Activated CD8-positive, alpha-beta T cell treated with anti-CD3 and anti-CD28 coated beads, Interleukin-2, amount 10 ng/mL, durations not matched to agents 7 days and 5 days (primary cell): ENCODE results near the gene PYHIN1. TPM values are rescaled to one million over a fixed set of nuclear protein-coding genes. Genes with fewer than 3 reads are reported as not detected.

Source experiments
- ATAC-seq: fragments of 150-1000 bp; cut with Tn5 transposase; one replicate; pipeline ENCODE4 v1.10.0; 2021; ENCODE audit warnings: moderate library complexity
- CTCF ChIA-PET: fragments of 350-600 bp; sonication (Branson Sonifier 250); formaldehyde crosslinking; loops from one replicate; lab custom pipeline; 2021; ENCODE audit warnings: antibody characterized with exemption; lab: Charles Lee
- POLR2A ChIA-PET: fragments of 350-600 bp; sonication (Branson Sonifier 250); formaldehyde crosslinking; loops from one replicate; lab custom pipeline; 2021; ENCODE audit warnings: antibody characterized with exemption; lab: Charles Lee
- DNase-seq: peaks from one replicate; pipeline ENCODE4 v3.0.0-alpha.2; 2020
- H3K27ac Mint-ChIP-seq: one replicate; pipeline ENCODE4 v1.8.0; 2021; ENCODE audit warnings: mild to moderate bottlenecking, mixed read lengths
- H3K27me3 Mint-ChIP-seq: one replicate; pipeline ENCODE4 v1.8.0; 2021; ENCODE audit warnings: low read depth, mixed read lengths
- H3K36me3 Mint-ChIP-seq: one replicate; pipeline ENCODE4 v1.8.0; 2021; ENCODE audit warnings: low read depth, mixed read lengths
- H3K4me1 Mint-ChIP-seq: one replicate; pipeline ENCODE4 v1.8.0; 2021; ENCODE audit warnings: low read depth, mixed read lengths
- H3K4me3 Mint-ChIP-seq: one replicate; pipeline ENCODE4 v1.8.0; 2021; ENCODE audit warnings: mild to moderate bottlenecking, mixed read lengths
- H3K9me3 Mint-ChIP-seq: one replicate; pipeline ENCODE4 v1.8.0; 2022; ENCODE audit warnings: mixed read lengths; ENCODE audit not compliant: insufficient read depth
- total RNA-seq, 2 experiments: library from RNA; stranded (reverse); gene quantifications; one replicate each; pipeline ENCODE4 v1.2.3, GENCODE V29; 2021

PYHIN1 gene
- total RNA-seq, 2 experiments from 2014 or later = 11.5 to 12.5 TPM

- ChIA-PET CTCF (no interaction called here), POLR2A (no interaction called here)
- peaks cover 8% of the 10 kb centered on the region for H3K9me3 Mint-ChIP-seq
- no peaks in the 10 kb centered on the region for H3K4me1 Mint-ChIP-seq
- H3K27ac Mint-ChIP-seq = no peak overlapping the region
- peaks cover 4% of the 10 kb centered on the region for H3K27me3 Mint-ChIP-seq
- H3K4me3 Mint-ChIP-seq = no peak overlapping the region
- ATAC-seq (no peak), DNase-seq (no peak)
- H3K36me3 Mint-ChIP-seq = peaks cover 29% of the 10 kb centered on the region
Measured at GRCh38 chr1:158983235-158983634, 51.9 kb downstream of the PYHIN1 start.

- CTCF ChIA-PET = interaction anchor here (1.0 kb wide), 1 partner anchor 75 kb away, joined by 3 read pairs; no protein-coding TSS in a partner anchor
- Mint-ChIP-seq H3K4me3 (no peak overlapping the region), H3K4me1 (no peaks in the 10 kb centered on the region), H3K9me3 (peaks cover 8% of the 10 kb centered on the region), H3K36me3 (peaks cover 30% of the 10 kb centered on the region), H3K27ac (no peak overlapping the region), H3K27me3 (peaks cover 4% of the 10 kb centered on the region)
- no peak for ATAC-seq
- no peak for DNase-seq
- POLR2A ChIA-PET = no interaction called here
Measured at GRCh38 chr1:158984386-158984785, 53.0 kb downstream of the PYHIN1 start.

GRCh38 chr1:158989424-158989823, 58.1 kb downstream of the PYHIN1 start:
- H3K27ac Mint-ChIP-seq = no peak overlapping the region
- POLR2A ChIA-PET = no interaction called here

GRCh38 chr1:158992787-158993312, 61.5 kb downstream of the PYHIN1 start:
- ChIA-PET CTCF (no interaction called here), POLR2A (no interaction called here)
- Mint-ChIP-seq H3K4me1 (peaks cover 12% of the 10 kb centered on the region), H3K27me3 (no peaks in the 10 kb centered on the region), H3K36me3 (peaks cover 16% of the 10 kb centered on the region), H3K27ac (no peak overlapping the region), H3K9me3 (no peaks in the 10 kb centered on the region), H3K4me3 (no peak overlapping the region)
- ATAC-seq (no peak), DNase-seq (no peak)

More at GRCh38 chr1:158989424-158989823, 58.1 kb downstream of the PYHIN1 start:
- Mint-ChIP-seq H3K4me3 (no peak overlapping the region), H3K4me1 (no peaks in the 10 kb centered on the region), H3K36me3 (peaks cover 23% of the 10 kb centered on the region), H3K27me3 (peaks cover 2% of the 10 kb centered on the region), H3K9me3 (peaks cover 5% of the 10 kb centered on the region)
- ATAC-seq (no peak), DNase-seq (no peak)
- CTCF ChIA-PET = no interaction called here

- Mint-ChIP-seq H3K9me3 (no peaks in the 10 kb centered on the region), H3K27me3 (no peaks in the 10 kb centered on the region), H3K4me3 (no peak overlapping the region), H3K4me1 (peaks cover 22% of the 10 kb centered on the region), H3K36me3 (peaks cover 9% of the 10 kb centered on the region), H3K27ac (no peak overlapping the region)
- ATAC-seq = no peak
- CTCF ChIA-PET = interaction anchor here (0.8 to 2.7 kb wide), 4 partner anchors 11 to 203 kb away, joined by 3 to 13 read pairs (median 10); partner anchors contain the start of gene AIM2
- DNase-seq = no peak
- POLR2A ChIA-PET = interaction anchor here (0.6 to 2.1 kb wide), 2 partner anchors 11 to 12 kb away, joined by 3 to 21 read pairs; partner anchors contain the start of gene IFI16
Measured at GRCh38 chr1:158996998-158997397, 65.6 kb downstream of the PYHIN1 start.

- Mint-ChIP-seq H3K36me3 (peaks cover 2% of the 10 kb centered on the region), H3K4me1 (peaks cover 22% of the 10 kb centered on the region), H3K27ac (no peak overlapping the region), H3K27me3 (no peaks in the 10 kb centered on the region), H3K9me3 (no peaks in the 10 kb centered on the region), H3K4me3 (no peak overlapping the region)
- ATAC-seq = peak; percentile 48
- ChIA-PET POLR2A (interaction anchor here (0.6 to 2.1 kb wide), 3 partner anchors 11 to 35 kb away, joined by 3 to 21 read pairs (median 4); partner anchors contain the start of gene IFI16), CTCF (interaction anchor here (0.6 to 2.7 kb wide), 30 partner anchors 10 to 794 kb away, joined by 3 to 20 read pairs (median 4); partner anchors contain the start of genes AIM2, IFI16 and OR10Z1)
- DNase-seq = no peak
Measured at GRCh38 chr1:158998037-158998780, 66.9 kb downstream of the PYHIN1 start.

- no peaks in the 10 kb centered on the region for H3K9me3 Mint-ChIP-seq
Measured at GRCh38 chr1:158998781-158999161, 67.4 kb downstream of the PYHIN1 start.

GRCh38 chr1:158999316-159000069, 68.1 kb downstream of the PYHIN1 start:
- no peaks in the 10 kb centered on the region for H3K9me3 Mint-ChIP-seq
- no peak overlapping the region for H3K27ac Mint-ChIP-seq
- ChIA-PET CTCF (interaction anchor here (0.7 to 1.7 kb wide), 2 partner anchors 72 to 494 kb away, joined by 3 to 5 read pairs; no protein-coding TSS in a partner anchor), POLR2A (interaction anchor here (3.2 kb wide), 1 partner anchor 10 kb away, joined by 24 read pairs; the partner anchor contains the start of gene IFI16)
- H3K4me1 Mint-ChIP-seq = peaks cover 22% of the 10 kb centered on the region
- H3K27me3 Mint-ChIP-seq = no peaks in the 10 kb centered on the region
- DNase-seq = no peak
- no peaks in the 10 kb centered on the region for H3K36me3 Mint-ChIP-seq
- no peak for ATAC-seq
- no peak overlapping the region for H3K4me3 Mint-ChIP-seq

More at GRCh38 chr1:158998781-158999161, 67.4 kb downstream of the PYHIN1 start:
- CTCF ChIA-PET = interaction anchor here (0.6 to 2.7 kb wide), 28 partner anchors 9 to 795 kb away, joined by 3 to 20 read pairs (median 4); partner anchors contain the start of genes AIM2, IFI16 and OR10Z1
- POLR2A ChIA-PET = interaction anchor here (1.0 to 2.1 kb wide), 2 partner anchors 10 to 14 kb away, joined by 3 to 21 read pairs; partner anchors contain the start of gene IFI16
- no peak overlapping the region for H3K4me3 Mint-ChIP-seq
- no peaks in the 10 kb centered on the region for H3K27me3 Mint-ChIP-seq
- H3K36me3 Mint-ChIP-seq = no peaks in the 10 kb centered on the region
- DNase-seq (peak; percentile 69), ATAC-seq (peak; percentile 73)
- H3K4me1 Mint-ChIP-seq = peaks cover 22% of the 10 kb centered on the region
- no peak overlapping the region for H3K27ac Mint-ChIP-seq

GRCh38 chr1:159000070-159000409, 68.7 kb downstream of the PYHIN1 start:
- ATAC-seq (no peak), DNase-seq (no peak)
- Mint-ChIP-seq H3K4me3 (no peak overlapping the region), H3K4me1 (peaks cover 22% of the 10 kb centered on the region), H3K36me3 (no peaks in the 10 kb centered on the region), H3K27ac (no peak overlapping the region), H3K27me3 (no peaks in the 10 kb centered on the region), H3K9me3 (no peaks in the 10 kb centered on the region)
- ChIA-PET CTCF (interaction anchor here (0.6 to 1.7 kb wide), 4 partner anchors 8 to 494 kb away, joined by 3 to 5 read pairs (median 3); no protein-coding TSS in a partner anchor), POLR2A (interaction anchor here (3.2 kb wide), 1 partner anchor 10 kb away, joined by 24 read pairs; the partner anchor contains the start of gene IFI16)

GRCh38 chr1:159000625-159001024, 69.3 kb downstream of the PYHIN1 start:
- no peak for DNase-seq
- Mint-ChIP-seq H3K36me3 (no peaks in the 10 kb centered on the region), H3K27me3 (no peaks in the 10 kb centered on the region), H3K4me3 (no peak overlapping the region), H3K4me1 (peaks cover 23% of the 10 kb centered on the region), H3K9me3 (no peaks in the 10 kb centered on the region), H3K27ac (no peak overlapping the region)
- no peak for ATAC-seq
- POLR2A ChIA-PET = interaction anchor here (3.2 kb wide), 1 partner anchor 9 kb away, joined by 24 read pairs; the partner anchor contains the start of gene IFI16
- CTCF ChIA-PET = interaction anchor here (0.6 to 1.7 kb wide), 3 partner anchors 8 to 88 kb away, joined by 3 to 5 read pairs (median 3); no protein-coding TSS in a partner anchor

- ChIA-PET CTCF (interaction anchor here (1.0 kb wide), 1 partner anchor 66 kb away, joined by 3 read pairs; no protein-coding TSS in a partner anchor), POLR2A (no interaction called here)
- H3K9me3 Mint-ChIP-seq = no peaks in the 10 kb centered on the region
- H3K27ac Mint-ChIP-seq = no peak overlapping the region
- H3K4me3 Mint-ChIP-seq = no peak overlapping the region
- H3K36me3 Mint-ChIP-seq = peaks cover 14% of the 10 kb centered on the region
- H3K27me3 Mint-ChIP-seq = no peaks in the 10 kb centered on the region
- ATAC-seq (no peak), DNase-seq (no peak)
- peaks cover 31% of the 10 kb centered on the region for H3K4me1 Mint-ChIP-seq
Measured at GRCh38 chr1:159005161-159005560, 73.8 kb downstream of the PYHIN1 start.
